GM18505 (cell line): ENCODE measurements around the gene UTS2.

Source experiments
- ATAC-seq: cut with Tn5 transposase; IDR thresholded peaks from one replicate; pipeline ENCODE4 v1.9.1; 2021; ENCODE audit not compliant: unreplicated experiment
- POLR2A ChIP-seq: IDR thresholded peaks from 4 replicates; pipeline ENCODE4 v1.6.1; 2011; ENCODE audit warnings: borderline replicate concordance; ENCODE audit not compliant: insufficient read depth, insufficient read length; ENCODE audit errors: extremely low read depth

Gene UTS2

GRCh38 chr1:7821282-7821681 lies 31.6 kb downstream of the UTS2 start:
- ATAC-seq, result no peak

GRCh38 chr1:7813677-7814373 lies 39.0 kb downstream of the UTS2 start:
- no peak for ATAC-seq
- TF ChIP-seq POLR2A, result no peak

More at GRCh38 chr1:7821282-7821681, 31.6 kb downstream of the UTS2 start:
- TF ChIP-seq POLR2A, result no peak

- no peak for TF ChIP-seq POLR2A
- no peak for ATAC-seq
Measured at GRCh38 chr1:7811476-7811875, 41.4 kb downstream of the UTS2 start.

DNA sequence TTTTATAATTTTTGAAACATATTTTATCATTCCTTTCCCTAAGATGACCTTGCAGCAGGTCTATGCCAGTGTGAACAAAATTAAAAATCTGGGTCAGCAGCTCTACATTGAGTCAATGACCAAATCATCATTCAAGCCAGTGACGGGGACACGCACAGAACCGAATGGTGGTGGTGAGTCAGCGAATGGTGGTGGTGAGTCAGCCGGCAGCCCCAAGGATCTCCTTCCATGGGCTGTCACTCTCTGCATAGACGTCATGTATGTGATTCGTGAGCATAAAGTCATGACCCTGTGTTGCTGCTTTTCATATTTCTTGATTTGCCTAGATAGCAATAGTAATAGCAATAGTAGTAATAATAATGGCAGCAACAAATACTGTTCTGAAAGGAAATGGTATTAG lies 42.5 kb downstream of the UTS2 start:
- TF ChIP-seq POLR2A, result no peak
- ATAC-seq, result no peak

DNA sequence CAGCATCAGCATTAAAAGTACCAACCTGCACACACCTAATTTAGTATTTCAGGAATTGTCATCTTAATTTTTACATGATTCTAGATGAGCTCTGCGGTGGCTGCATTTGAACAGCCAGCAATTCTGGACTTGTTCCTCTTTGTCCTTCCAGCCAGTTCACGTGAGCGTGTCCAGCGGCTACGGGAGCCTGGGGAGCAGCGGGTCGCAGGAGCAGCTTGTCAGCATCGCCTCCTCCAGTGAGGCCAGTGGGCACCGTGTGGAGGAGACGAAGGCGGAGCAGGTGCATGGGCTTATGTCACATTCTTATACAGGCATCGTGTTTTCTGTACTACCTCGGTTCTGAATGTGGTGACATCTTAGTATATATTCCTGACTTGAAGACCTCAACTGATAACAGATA lies 43.1 kb downstream of the UTS2 start:
- ATAC-seq, result no peak
- TF ChIP-seq POLR2A, result no peak

- no peak for ATAC-seq
- no peak for TF ChIP-seq POLR2A
Measured at GRCh38 chr1:7808253-7808844, 44.5 kb downstream of the UTS2 start.

GRCh38 chr1:7805460-7805859 lies 47.4 kb downstream of the UTS2 start:
- ATAC-seq, result no peak
- TF ChIP-seq POLR2A, result no peak
